ENCODE measurements around the gene IGLL5.
"Not testable (repeated sequence)": the region's sequence is repeated elsewhere in the genome, so short reads cannot be mapped to it uniquely, and the experiment has no call there.

Gene IGLL5

GRCh38 chr22:22914726-22915669, 27.4 kb downstream of the IGLL5 start:
- DNase-seq (ENCODE audit: low read depth in 2 of 2, low spot score in 1 of 2): no peak

- no peak for DNase-seq (ENCODE audit: low read depth in 2 of 2, low spot score in 1 of 2)
Observed at GRCh38 chr22:22915670-22916035, 28.0 kb downstream of the IGLL5 start.

GRCh38 chr22:22916215-22916951, 28.8 kb downstream of the IGLL5 start:
- DNase-seq (ENCODE audit: low read depth in 2 of 2, low spot score in 1 of 2): no peak

- no peak for DNase-seq (ENCODE audit: low read depth in 2 of 2, low spot score in 1 of 2)
Observed at GRCh38 chr22:22916952-22917290, 29.3 kb downstream of the IGLL5 start.

GRCh38 chr22:22917377-22917776, 29.8 kb downstream of the IGLL5 start:
- no peak for DNase-seq (ENCODE audit: low read depth in 2 of 2, low spot score in 1 of 2)

- no peak for DNase-seq (ENCODE audit: low read depth in 2 of 2, low spot score in 1 of 2)
Observed at GRCh38 chr22:22918297-22918965, 30.8 kb downstream of the IGLL5 start.

- DNase-seq (ENCODE audit: low read depth in 2 of 2, low spot score in 1 of 2): no peak
Observed at GRCh38 chr22:22919041-22919440, 31.4 kb downstream of the IGLL5 start.

- DNase-seq (ENCODE audit: low read depth in 2 of 2, low spot score in 1 of 2): no peak
Observed at GRCh38 chr22:22920104-22920654, 32.6 kb downstream of the IGLL5 start.

- no peak for DNase-seq (ENCODE audit: low read depth in 2 of 2, low spot score in 1 of 2)
Observed at GRCh38 chr22:22920910-22921550, 33.4 kb downstream of the IGLL5 start.

- DNase-seq (ENCODE audit: low read depth in 2 of 2, low spot score in 1 of 2): no peak
Observed at GRCh38 chr22:22921575-22921974, 34.0 kb downstream of the IGLL5 start.

GRCh38 chr22:22922092-22922953, 34.7 kb downstream of the IGLL5 start:
- not testable (repeated sequence) for DNase-seq (ENCODE audit: low read depth in 2 of 2, low spot score in 1 of 2)

- DNase-seq (ENCODE audit: low read depth in 2 of 2, low spot score in 1 of 2): no peak
Observed at GRCh38 chr22:22922954-22923319, 35.3 kb downstream of the IGLL5 start.

- no peak for DNase-seq (ENCODE audit: low read depth in 2 of 2, low spot score in 1 of 2)
Observed at GRCh38 chr22:22923379-22923778, 35.8 kb downstream of the IGLL5 start.

GRCh38 chr22:22923930-22924329, 36.3 kb downstream of the IGLL5 start:
- no peak for DNase-seq (ENCODE audit: low read depth in 2 of 2, low spot score in 1 of 2)

GRCh38 chr22:22924369-22925145, 36.9 kb downstream of the IGLL5 start:
- DNase-seq (ENCODE audit: low read depth in 2 of 2, low spot score in 1 of 2): no peak

- no peak for DNase-seq (ENCODE audit: low read depth in 2 of 2, low spot score in 1 of 2)
Observed at GRCh38 chr22:22925146-22925804, 37.7 kb downstream of the IGLL5 start.

- no peak for DNase-seq (ENCODE audit: low read depth in 2 of 2, low spot score in 1 of 2)
Observed at GRCh38 chr22:22925805-22926369, 38.3 kb downstream of the IGLL5 start.

- no peak for DNase-seq (ENCODE audit: low read depth in 2 of 2, low spot score in 1 of 2)
Observed at GRCh38 chr22:22926370-22927195, 39.0 kb downstream of the IGLL5 start.

All from stimulated activated CD8-positive, alpha-beta memory T cell treated with anti-CD3 and anti-CD28 coated beads, Interleukin-4, amount 100 ng/mL, for 4 hours (primary cell).